ENCODE results near the gene PSAP.

Gene PSAP

GRCh38 chr10:71844695-71845094 is 6.4 kb downstream of the PSAP start:
- DNase-seq (ENCODE audit: low read depth in 3 of 3) = no peak

GRCh38 chr10:71844084-71844483 is 7.0 kb downstream of the PSAP start:
- DNase-seq (ENCODE audit: low read depth in 3 of 3) = no peak

GRCh38 chr10:71842856-71843686 is 8.0 kb downstream of the PSAP start:
- no peak for DNase-seq (ENCODE audit: low read depth in 3 of 3)

- no peak for DNase-seq (ENCODE audit: low read depth in 3 of 3)
Measured at GRCh38 chr10:71842422-71842821, 8.6 kb downstream of the PSAP start.

GRCh38 chr10:71840958-71841335 is 10.1 kb downstream of the PSAP start:
- DNase-seq (ENCODE audit: low read depth in 3 of 3) = no peak

- DNase-seq (ENCODE audit: low read depth in 3 of 3) = no peak
Measured at GRCh38 chr10:71840177-71840957, 10.7 kb downstream of the PSAP start.

GRCh38 chr10:71838264-71839211 is 12.5 kb downstream of the PSAP start:
- no peak for DNase-seq (ENCODE audit: low read depth in 3 of 3)

GRCh38 chr10:71837098-71837827 is 13.8 kb downstream of the PSAP start:
- no peak for DNase-seq (ENCODE audit: low read depth in 3 of 3)

GRCh38 chr10:71836596-71836974 is 14.5 kb downstream of the PSAP start:
- DNase-seq (ENCODE audit: low read depth in 3 of 3) = no peak

GRCh38 chr10:71835671-71836595 is 15.1 kb downstream of the PSAP start:
- DNase-seq (ENCODE audit: low read depth in 3 of 3) = no peak

- no peak for DNase-seq (ENCODE audit: low read depth in 3 of 3)
Measured at GRCh38 chr10:71834343-71834674, 16.7 kb downstream of the PSAP start.

- no peak for DNase-seq (ENCODE audit: low read depth in 3 of 3)
Measured at GRCh38 chr10:71833451-71834342, 17.4 kb downstream of the PSAP start.

- DNase-seq (ENCODE audit: low read depth in 3 of 3) = no peak
Measured at GRCh38 chr10:71832967-71833366, 18.1 kb downstream of the PSAP start.

GRCh38 chr10:71831646-71832552 is 19.2 kb downstream of the PSAP start:
- no peak for DNase-seq (ENCODE audit: low read depth in 3 of 3)

- no peak for DNase-seq (ENCODE audit: low read depth in 3 of 3)
Measured at GRCh38 chr10:71830726-71831125, 20.3 kb downstream of the PSAP start.

GRCh38 chr10:71829896-71830295 is 21.2 kb downstream of the PSAP start:
- no peak for DNase-seq (ENCODE audit: low read depth in 3 of 3)

GRCh38 chr10:71829171-71829570 is 21.9 kb downstream of the PSAP start:
- no peak for DNase-seq (ENCODE audit: low read depth in 3 of 3)

GRCh38 chr10:71828702-71829101 is 22.3 kb downstream of the PSAP start:
- no peak for DNase-seq (ENCODE audit: low read depth in 3 of 3)

Measured in stimulated activated CD4-positive, alpha-beta T cell treated with anti-CD3 and anti-CD28 coated beads, TNF-alpha, amount 100 ng/mL, for 48 hours (primary cell).